Stimulated activated CD4-positive, alpha-beta T cell treated with anti-CD3 and anti-CD28 coated beads, Interleukin-4, amount 100 ng/mL, for 48 hours (primary cell): ENCODE data around the gene AP2M1.

Source experiments
- DNase-seq, 2 donors: peaks; one replicate each; pipeline ENCODE4 v3.0.0-alpha.2; 2020; ENCODE audit warnings: low read depth in 2 of 2

AP2M1 gene

DNA sequence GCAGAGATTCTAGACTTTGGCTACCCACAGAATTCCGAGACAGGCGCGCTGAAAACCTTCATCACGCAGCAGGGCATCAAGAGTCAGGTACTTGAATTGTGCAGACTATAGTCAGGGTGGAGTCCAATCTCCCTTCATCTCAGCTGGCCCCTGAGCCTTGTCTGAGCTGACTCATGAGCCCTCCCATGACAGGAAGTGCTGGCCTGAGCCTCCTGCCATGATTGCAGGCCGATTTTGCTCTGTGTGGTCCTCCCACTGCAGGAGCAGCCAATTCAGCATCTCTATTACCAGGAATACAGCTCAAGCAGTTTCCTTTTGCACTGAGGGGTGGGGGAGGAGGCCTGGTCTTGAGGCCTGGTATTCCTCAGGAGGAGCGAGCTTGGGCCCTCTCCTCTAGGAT is 5.5 kb downstream of the AP2M1 start:
- no peak for DNase-seq

DNA sequence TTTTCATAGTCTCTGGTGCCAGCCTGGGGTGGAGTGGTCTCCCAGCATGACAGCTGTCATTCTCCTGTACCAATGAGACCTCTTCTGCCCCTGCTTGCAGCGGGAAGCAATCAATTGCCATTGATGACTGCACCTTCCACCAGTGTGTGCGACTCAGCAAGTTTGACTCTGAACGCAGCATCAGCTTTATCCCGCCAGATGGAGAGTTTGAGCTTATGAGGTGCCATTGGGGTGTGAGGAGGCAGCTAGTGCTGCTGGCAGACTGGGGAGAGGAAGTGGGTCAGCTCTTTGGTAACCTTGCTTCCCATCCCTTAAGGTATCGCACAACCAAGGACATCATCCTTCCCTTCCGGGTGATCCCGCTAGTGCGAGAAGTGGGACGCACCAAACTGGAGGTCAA is 6.9 kb downstream of the AP2M1 start:
- no peak for DNase-seq

DNA sequence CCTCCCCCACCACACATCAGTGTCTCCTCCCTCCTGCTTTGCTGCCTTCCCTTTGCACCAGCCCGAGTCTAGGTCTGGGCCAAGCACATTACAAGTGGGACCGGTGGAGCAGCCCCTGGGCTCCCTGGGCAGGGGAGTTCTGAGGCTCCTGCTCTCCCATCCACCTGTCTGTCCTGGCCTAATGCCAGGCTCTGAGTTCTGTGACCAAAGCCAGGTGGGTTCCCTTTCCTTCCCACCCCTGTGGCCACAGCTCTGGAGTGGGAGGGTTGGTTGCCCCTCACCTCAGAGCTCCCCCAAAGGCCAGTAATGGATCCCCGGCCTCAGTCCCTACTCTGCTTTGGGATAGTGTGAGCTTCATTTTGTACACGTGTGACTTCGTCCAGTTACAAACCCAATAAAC is 9.0 kb downstream of the AP2M1 start:
- no peak for DNase-seq

DNA sequence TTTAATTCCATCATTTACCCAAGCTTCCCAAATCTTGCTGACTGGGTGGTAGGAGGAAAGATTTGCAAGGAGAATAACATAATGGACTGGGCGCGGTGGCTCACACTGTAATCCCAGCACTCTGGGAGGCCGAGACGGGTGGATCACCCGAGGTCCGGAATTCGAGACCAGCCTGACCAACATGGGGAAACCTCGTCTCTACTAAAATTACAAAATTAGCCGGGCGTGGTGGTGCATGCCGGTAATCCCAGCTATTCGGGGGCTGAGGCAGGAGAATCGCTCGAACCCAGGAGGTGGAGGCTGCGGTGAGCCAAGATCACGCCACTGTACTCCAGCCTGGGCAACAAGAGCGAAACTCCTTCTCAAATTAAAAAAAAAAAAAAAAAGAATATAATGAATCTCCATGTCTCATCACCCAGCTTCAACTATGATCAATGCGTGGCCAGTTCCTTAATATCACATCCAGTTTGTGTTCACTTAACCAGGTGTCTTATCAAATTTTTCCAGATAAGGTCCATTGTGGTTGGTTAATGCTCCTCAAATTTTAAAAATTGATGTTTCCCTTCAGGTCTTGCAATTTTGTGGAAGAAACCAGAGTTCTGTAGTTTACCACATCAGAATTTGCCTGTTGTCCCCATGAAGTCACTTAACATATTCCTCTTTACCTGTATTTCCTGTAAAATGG is 10.0 kb downstream of the AP2M1 start:
- DNase-seq, result no peak

DNA sequence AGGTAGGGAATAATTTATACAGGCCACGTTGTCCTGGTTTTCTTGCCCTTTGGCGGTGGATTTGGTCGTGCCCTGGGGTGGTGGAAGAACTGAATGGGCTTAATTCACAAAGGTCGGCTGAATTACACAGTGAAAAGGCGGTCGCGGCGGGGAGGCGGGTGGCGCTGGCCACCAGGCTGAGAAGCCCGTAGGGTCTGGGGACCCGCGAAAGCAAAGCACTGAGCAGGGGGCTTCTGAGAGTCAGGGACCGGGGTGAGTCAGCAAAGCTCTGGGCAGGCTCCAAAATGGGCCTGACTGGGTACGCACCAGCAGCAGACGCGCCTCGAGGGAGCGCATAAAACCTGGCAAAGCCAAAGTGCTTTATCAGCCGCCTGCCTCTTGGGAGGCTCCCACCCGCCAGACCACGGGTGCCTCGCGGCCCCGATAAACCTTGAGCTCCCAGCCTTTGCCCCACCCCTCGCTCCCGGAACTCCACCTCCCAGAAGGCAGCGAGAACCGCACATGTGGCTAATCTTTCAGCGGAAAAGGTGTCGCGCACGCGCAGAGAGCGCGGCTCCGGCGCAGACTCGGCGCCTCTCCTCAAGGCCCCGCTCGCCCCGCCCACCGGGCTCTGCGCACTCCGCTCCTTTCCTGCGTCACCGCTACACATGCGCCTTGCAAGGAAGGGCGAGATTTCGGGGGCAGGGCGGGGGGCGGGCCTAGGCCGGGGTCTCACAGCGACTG is 11.0 kb downstream of the AP2M1 start:
- peak; percentile 97 to 99 for DNase-seq

DNA sequence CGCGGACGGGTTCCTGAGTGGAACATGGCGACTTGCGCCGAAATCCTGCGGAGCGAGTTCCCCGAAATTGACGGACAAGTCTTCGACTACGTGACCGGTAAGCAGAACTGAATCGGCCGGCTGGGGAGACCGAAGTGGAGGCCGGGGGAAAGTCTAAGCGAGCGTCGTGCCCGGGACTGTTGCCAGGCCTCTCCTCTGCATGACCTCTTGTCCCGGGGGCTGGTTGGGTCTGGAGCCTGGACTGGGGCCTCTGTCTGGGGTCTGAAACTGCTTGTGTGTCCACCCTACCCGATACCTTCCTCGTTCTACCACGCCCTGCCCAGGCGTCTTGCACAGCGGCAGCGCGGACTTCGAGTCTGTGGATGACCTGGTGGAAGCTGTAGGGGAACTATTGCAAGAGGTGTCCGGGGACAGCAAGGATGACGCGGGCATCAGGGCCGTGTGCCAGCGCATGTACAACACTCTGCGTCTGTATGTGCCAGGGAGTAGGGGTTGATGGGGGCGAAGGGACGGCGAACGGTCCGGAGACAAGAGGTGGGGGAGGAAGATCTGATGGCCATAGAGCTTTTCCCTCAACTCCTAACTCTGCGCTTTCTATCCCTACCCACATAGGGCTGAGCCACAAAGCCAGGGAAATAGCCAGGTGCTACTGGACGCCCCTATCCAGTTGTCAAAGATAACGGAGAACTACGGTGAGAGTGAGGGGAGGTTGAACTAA is 11.7 kb downstream of the AP2M1 start, which contains the start of gene ABCF3:
Gene ABCF3 (plus strand): TSS at position 16 of the 718 bp plus-strand sequence. CDS start 9 bp downstream, at position 25.
- DNase-seq, result no peak

DNA sequence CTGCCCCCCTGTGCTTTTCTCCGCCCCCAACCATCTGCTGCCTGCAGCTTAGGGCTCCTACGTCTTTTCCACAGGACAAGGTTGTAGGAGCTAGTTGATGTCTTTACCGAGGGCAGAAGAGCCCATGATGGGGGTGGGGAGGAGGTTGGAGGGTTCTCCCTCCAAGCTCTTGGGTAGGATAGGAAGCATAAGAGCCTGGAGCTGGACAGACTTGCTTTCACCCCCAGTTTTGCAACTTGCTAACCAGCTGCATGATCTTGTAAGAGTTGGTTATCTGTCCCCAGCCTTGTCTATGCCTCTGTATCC is 12.2 kb downstream of the AP2M1 start:
- DNase-seq, result no peak

DNA sequence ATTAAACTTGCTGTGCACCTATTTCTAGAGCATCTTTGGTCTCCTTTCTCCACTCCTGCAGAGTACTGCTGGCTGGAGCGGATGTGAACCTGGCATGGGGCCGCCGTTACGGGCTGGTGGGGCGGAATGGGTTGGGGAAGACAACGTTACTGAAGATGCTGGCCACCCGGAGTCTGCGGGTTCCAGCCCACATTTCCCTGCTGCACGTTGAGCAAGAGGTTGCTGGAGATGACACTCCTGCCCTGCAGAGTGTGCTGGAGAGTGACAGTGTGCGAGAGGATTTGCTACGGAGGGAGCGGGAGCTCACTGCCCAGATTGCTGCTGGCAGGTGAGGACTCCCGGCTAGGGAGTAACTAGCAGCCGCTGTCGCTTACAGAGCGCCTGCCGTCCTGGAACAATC is 13.4 kb downstream of the AP2M1 start:
- no peak for DNase-seq

DNA sequence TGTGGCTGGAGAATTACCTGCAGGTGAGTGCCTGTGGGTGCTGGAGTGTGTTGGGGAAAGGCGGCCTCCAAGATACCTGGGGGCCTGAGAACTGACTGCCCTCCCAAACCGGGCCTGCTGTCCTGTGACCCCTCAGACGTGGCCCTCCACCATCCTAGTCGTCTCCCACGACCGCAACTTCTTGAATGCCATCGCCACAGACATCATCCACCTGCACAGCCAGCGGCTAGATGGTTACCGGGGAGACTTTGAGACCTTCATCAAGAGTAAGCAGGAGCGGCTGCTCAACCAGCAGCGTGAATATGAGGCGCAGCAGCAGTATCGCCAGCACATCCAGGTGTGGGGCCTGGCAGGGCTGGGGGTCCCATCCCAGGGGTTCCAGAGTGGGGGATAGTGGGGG is 14.8 kb downstream of the AP2M1 start:
- DNase-seq, result no peak

DNA sequence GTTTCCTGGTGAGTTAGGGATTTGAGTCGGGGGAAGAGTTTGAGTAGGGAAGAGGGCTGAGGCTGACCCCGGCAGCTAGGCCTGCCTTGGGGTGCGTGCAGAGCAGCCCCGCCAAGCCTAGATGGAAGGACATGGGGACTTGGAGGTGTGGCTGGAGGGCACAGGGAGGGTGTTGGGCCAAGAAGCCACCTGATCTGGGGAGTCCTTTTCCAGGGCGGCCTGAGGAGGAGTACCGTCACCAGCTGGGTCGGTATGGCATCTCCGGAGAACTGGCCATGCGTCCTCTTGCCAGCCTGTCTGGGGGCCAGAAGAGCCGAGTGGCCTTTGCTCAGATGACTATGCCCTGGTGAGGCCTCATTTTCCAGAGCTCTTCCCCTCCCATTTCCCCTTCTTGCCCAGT is 18.2 kb downstream of the AP2M1 start:
- DNase-seq, result no peak

DNA sequence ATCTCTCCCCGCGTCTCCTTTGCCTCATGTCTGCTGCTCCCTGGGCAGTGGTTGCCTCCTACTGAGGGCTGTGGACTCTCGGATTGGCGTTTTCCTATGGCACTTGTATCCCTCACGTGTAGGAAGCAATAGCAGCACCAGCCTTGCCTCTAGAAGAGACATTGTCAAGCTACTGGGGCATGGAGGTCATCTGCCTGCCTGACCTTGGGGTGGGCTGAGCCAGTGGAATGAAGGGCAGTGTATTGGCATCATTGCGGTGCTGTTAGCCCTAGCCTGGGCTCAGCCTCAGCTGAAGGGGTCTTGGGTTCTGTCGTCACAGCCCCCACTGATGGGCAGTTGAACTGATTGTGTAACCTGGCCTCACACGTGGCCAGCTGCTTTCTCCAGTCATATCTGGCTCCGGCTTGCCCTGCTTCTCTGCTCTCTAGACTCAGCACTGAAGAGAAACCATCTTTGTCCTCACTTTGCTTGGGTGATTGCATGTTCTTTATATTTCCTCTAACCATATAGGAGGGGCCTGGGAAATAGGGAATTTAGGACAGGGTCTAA is 19.4 kb downstream of the AP2M1 start:
- DNase-seq, result no peak

DNA sequence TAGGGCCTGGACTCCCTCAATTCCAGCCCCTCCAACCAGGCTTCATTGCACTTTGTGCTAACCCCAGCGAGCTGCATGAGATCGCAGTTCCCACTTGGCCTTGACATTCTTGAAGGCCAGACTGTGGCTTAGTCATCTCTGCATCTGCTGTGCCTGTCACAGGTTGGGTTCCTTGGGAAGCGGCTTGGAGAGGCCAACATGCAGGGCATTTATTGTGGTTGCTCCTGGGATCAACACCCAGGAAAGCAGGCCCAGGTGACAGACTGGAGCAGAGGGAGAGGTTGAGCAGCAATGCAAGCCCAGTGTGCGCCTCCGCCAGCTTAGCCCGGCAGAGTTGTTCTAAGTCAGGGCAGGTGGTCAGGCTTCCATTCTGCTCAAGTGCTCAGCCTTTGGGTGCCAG is 21.9 kb downstream of the AP2M1 start:
- DNase-seq, result no peak

DNA sequence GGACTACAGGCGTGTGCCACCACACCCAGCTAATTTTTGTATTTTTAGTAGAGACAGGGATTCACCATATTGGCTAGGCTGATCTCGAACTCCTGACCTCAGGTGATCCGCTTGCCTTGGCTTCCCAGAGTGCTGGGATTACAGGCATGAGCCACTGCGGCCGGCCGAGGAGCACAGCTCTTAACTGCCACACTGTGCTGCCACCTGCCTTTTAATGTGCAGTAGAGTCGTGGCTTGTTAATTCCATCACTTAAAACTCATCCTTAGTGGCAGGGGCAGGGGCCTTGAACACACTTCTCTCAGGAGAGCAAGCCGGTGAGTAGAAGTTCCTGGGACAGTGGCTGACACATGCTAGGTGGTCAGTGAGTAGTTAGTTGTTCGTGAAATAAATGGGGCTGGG is 23.9 kb downstream of the AP2M1 start:
- no peak for DNase-seq

DNA sequence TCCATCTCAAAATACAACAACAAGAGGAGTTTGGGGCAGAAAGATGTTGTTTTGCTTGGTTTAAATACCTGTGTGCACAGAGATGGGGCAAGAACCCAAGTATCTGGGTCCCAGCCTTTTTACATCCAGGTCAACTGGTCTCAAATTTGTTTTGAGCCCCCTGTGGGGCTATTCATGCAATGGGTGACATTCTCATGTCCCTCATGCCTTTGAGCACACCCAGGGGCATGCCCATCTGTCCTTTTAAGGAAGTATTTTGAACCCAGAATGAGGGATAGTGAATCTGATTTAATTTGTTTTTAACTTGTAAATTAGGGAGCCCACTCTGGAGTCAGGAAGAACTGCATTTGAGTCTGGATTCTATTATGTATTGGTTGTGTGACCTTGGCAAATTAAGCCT is 26.2 kb downstream of the AP2M1 start:
- no peak for DNase-seq

DNA sequence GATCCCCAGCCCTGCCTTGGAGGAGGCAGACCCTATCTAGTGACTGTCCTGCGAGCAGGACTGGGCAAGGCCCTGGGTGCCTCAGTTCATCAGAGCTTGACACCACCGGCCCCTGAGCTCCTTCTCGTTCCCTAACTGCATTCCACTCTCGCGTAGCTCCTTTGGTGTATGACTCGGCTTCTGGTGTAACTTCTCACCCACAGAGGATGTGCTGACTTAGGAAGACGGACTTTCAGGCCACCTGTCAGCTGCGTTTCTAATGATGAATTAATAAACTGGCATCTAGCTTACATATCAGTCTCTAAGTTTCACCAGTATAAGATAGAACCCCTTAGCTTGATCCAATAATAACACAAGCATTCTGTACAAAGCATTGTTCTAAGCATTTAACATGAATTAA is 28.9 kb downstream of the AP2M1 start:
- no peak for DNase-seq

DNA sequence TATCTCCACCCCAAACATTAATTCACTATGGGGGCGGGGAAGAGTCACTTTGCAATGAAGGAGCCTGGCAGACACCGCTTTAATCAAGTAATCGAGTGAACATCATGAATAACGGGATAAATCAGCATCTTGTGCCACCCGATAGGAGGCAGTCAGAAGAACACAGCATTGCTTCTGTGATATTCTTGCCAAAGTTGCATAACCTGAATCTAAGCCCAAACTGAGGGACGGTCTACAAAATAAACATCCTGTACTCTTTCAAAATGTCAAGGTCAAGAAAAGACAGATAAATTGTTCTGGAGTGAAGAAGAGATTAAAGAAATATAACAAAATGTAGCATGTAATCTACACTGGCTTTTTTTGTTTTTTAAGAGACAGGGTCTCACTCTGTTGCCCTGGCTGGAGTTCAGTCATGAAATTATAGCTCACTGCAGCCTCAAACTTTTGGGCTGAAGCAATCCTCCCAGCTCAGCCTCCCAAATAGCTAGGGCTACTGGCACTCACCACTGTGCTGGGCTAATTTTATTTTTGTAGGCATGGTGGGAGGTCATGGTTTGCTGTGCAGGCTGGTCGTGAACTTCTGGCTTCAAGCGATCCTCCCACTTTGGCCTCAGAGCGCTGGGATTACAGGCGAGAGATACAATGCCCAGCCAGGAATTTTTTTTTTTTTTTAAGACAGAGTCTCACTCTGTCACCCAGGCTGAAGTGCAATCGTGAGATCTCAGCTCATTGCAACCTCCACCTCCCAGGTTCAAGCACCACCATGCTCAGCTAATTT is 34.7 kb downstream of the AP2M1 start:
- DNase-seq, result no peak

DNA sequence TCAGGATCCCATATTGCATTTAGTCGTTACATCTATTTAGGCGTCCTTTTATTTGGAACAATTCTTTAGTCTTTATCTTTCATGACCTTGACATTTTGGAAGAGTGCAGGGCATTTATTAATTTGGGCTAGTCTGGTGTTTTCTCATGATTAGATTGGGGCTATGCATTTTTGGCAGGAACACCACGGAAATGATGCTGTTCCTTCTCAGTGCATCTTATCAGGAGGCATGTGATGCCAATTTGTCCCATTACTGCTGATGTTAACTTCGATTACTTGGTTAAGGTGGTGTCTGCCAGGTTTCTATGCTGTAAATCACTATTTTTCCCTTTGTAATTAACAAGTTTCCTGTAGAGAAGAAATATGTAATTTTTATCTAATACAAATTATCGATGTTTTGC is 36.6 kb downstream of the AP2M1 start:
- no peak for DNase-seq

DNA sequence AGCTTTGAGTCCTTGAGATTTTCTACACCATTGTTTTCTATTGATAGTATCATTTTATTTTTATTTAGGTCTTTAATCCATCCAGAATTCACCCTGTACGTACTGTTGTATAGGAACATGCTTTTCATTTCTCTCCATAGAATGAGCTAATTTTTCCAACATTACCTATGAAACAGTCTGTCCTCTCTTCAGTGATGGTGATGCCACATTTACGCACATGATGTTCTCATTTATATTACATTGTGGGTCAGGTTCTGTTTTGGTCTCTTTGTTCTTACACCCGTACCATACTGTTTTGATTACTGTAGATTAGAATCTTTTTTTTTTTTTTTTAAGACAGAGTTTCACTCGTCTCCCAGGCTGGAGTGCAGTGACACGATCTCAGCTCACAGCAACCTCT is 37.1 kb downstream of the AP2M1 start:
- DNase-seq, result no peak

DNA sequence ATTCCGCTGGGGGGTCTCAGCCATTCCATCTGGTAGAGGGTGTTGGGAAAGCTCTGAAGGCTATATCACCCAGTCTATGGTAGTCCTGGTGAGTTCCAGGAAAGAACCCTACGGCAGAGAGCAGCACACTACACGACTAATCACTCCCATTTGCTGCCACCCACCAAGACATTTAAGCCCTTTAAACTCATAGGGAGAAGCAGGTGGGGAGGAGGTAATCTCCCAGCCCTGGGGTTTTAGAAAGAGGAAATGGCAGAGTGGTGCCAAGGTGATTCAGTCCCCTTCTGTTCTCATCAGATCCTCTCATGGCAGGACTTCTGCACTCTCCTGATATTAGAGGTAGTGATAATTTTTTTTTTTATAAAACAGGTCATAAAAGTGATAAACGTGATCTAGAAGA is 44.2 kb downstream of the AP2M1 start:
- no peak for DNase-seq

DNA sequence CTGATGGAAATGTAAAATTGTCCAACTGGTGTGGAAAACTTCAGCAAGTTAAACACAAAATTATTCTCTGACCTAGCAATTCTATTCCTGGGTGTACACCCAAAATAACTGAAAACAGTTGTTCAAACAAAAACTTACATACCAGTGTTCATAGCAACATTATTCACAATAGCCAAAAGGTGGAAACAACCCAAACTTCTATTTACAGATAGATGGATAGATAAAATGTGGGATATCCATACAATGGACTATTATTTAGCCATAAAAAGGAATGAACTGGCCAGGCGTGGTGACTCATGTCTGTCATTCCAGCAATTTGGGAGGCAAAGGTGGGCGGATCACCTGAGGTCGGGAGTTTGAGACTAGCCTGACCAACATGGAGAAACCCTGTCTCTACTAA is 47.9 kb downstream of the AP2M1 start:
- DNase-seq, result no peak

DNA sequence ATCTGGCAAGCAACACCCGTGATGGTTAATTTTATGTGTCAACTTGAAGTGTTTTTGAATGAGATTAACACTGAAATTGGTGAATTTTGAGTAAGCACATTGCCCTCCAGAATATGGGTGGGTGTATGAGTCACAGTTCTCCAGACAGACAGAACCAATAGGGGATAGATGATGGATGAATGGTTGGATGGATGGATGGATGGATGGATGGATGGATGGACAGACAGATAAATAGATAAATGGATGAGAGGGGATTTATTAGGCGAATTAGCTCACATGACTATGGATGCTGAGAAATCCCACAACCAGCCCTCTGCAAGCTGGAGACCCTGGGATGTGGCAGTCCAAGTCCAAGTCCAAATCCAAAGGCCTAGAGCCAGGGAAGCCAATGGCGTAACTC is 49.3 kb downstream of the AP2M1 start:
- DNase-seq, result no peak

DNA sequence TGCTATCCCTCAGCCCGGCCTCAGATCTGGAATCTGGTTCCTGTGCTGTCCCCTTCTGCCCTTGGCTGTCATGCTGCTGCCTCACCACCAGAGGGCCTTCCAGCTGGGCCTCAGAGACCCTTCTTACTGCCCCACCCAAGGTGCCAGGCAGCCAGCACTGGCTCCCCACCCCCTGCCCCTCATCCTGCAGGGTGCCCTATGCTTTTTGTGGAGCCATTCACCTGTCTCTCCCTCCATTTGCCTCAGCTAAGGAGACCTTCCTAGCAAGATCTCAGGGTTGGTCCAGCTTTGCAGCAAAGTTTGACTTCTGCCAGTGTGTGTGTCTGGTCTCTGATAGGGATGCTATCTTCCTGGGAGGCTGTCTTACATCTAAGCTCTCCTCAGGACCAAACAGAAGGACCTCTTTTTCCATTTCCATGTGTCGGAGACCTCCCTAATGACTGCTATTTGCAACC is 52.9 kb downstream of the AP2M1 start:
- peak; percentile 27 to 30 for DNase-seq
